NCI-H774 (cell line): ENCODE measurements around the gene DSCAM.
"Not testable (repeated sequence)": the region's sequence is repeated elsewhere in the genome, so short reads cannot be mapped to it uniquely, and the experiment has no call there.

Experiments
- DNase-seq: peaks from one replicate; lab custom pipeline; 2025; lab: John Stamatoyannopoulos, UW

The DSCAM gene

GRCh38 chr21:40385883-40386282 lies 461.1 kb downstream of the DSCAM start:
- DNase-seq = no peak

GRCh38 chr21:40383951-40384350 lies 463.0 kb downstream of the DSCAM start:
- no peak for DNase-seq

- DNase-seq = no peak
These were observed 465.8 kb downstream of the DSCAM start for GRCh38 chr21:40381111-40381510.

GRCh38 chr21:40379881-40380810 lies 466.8 kb downstream of the DSCAM start:
- no peak for DNase-seq

- no peak for DNase-seq
These were observed 469.8 kb downstream of the DSCAM start for GRCh38 chr21:40377135-40377534.

- DNase-seq = no peak
These were observed 473.2 kb downstream of the DSCAM start for GRCh38 chr21:40373761-40374160.

- no peak for DNase-seq
These were observed 474.5 kb downstream of the DSCAM start for GRCh38 chr21:40372506-40372905.

- DNase-seq = no peak
These were observed 475.6 kb downstream of the DSCAM start for GRCh38 chr21:40371329-40371728.

GRCh38 chr21:40356644-40357043 lies 490.3 kb downstream of the DSCAM start:
- no peak for DNase-seq

- DNase-seq = no peak
These were observed 491.9 kb downstream of the DSCAM start for GRCh38 chr21:40355076-40355475.

- DNase-seq = no peak
These were observed 496.0 kb downstream of the DSCAM start for GRCh38 chr21:40351006-40351405.

- DNase-seq = no peak
These were observed 497.4 kb downstream of the DSCAM start for GRCh38 chr21:40349591-40349990.

GRCh38 chr21:40345711-40346321 lies 501.1 kb downstream of the DSCAM start:
- DNase-seq = no peak

- no peak for DNase-seq
These were observed 506.6 kb downstream of the DSCAM start for GRCh38 chr21:40340357-40340756.

GRCh38 chr21:40339050-40339449 lies 507.9 kb downstream of the DSCAM start:
- DNase-seq = no peak

GRCh38 chr21:40337981-40338380 lies 509.0 kb downstream of the DSCAM start:
- DNase-seq = no peak

- DNase-seq = peak; percentile 68
These were observed 511.3 kb downstream of the DSCAM start for GRCh38 chr21:40335704-40336103.

- DNase-seq = no peak
These were observed 512.8 kb downstream of the DSCAM start for GRCh38 chr21:40334159-40334558.

- DNase-seq = peak; percentile 14
These were observed 513.2 kb downstream of the DSCAM start for GRCh38 chr21:40333731-40334130.

- no peak for DNase-seq
These were observed 515.2 kb downstream of the DSCAM start for GRCh38 chr21:40331804-40332203.

GRCh38 chr21:40331172-40331571 lies 515.8 kb downstream of the DSCAM start:
- no peak for DNase-seq

GRCh38 chr21:40324389-40324788 lies 522.6 kb downstream of the DSCAM start:
- no peak for DNase-seq

- not testable (repeated sequence) for DNase-seq
These were observed 526.2 kb downstream of the DSCAM start for GRCh38 chr21:40320718-40321117.
